SK-N-SH treated with all-trans-retinoic acid at 6 μM for 48 hours (cell line): ENCODE measurements around the gene SLC13A5.

ENCODE experiments used
- ATAC-seq: fragments of 200-7000 bp; cut with Tn5 transposase; 3 replicates; pipeline ENCODE4 v1.9.1; 2020; ENCODE audit warnings: mild to moderate bottlenecking, moderate library complexity
- ARNTL ChIP-seq: fragments of 450-650 bp; formaldehyde crosslinking; IDR thresholded peaks from 2 replicates; pipeline ENCODE4 v1.5.0; 2020; ENCODE audit warnings: low read depth, mild to moderate bottlenecking, moderate library complexity, borderline replicate concordance
- BACH2 ChIP-seq: fragments of 250-450 bp; sonication (Bioruptor Pico); IDR thresholded peaks from 2 replicates; pipeline ENCODE4 v1.9.0; 2021; ENCODE audit warnings: mild to moderate bottlenecking, borderline replicate concordance
- CREB5 ChIP-seq: fragments of 250-450 bp; sonication (Bioruptor Pico); IDR thresholded peaks from 2 replicates; pipeline ENCODE4 v1.5.1; 2020; ENCODE audit warnings: low read depth, mild to moderate bottlenecking, moderate library complexity
- CSDC2 ChIP-seq: fragments of 250-450 bp; sonication (Bioruptor Pico); IDR thresholded peaks from 2 replicates; pipeline ENCODE4 v1.5.0; 2020; ENCODE audit warnings: mild to moderate bottlenecking, moderate library complexity
- ESRRG ChIP-seq: fragments of 250-450 bp; sonication (Bioruptor Pico); IDR thresholded peaks from 2 replicates; pipeline ENCODE4 v1.6.1; 2021; ENCODE audit warnings: mild to moderate bottlenecking
- GLIS3 ChIP-seq: fragments of 250-450 bp; sonication (Bioruptor Pico); IDR thresholded peaks from 2 replicates; pipeline ENCODE4 v1.5.0; 2020; ENCODE audit warnings: mild to moderate bottlenecking, moderate library complexity
- OSR1 ChIP-seq: fragments of 250-450 bp; sonication (Bioruptor Pico); IDR thresholded peaks from 2 replicates; pipeline ENCODE4 v1.8.0; 2022; ENCODE audit warnings: moderate library complexity, mild to moderate bottlenecking, inconsistent platforms
- PATZ1 ChIP-seq: fragments of 250-450 bp; sonication (Bioruptor Pico); IDR thresholded peaks from 2 replicates; pipeline ENCODE4 v1.8.0; 2020; ENCODE audit warnings: mild to moderate bottlenecking, moderate library complexity, borderline replicate concordance
- POU6F1 ChIP-seq: fragments of 250-450 bp; sonication (Bioruptor Pico); IDR thresholded peaks from 2 replicates; pipeline ENCODE4 v1.8.0; 2021; ENCODE audit warnings: low read depth, mild to moderate bottlenecking, moderate library complexity, borderline replicate concordance
- PPARA ChIP-seq: fragments of 250-450 bp; sonication (Bioruptor Pico); IDR thresholded peaks from 2 replicates; pipeline ENCODE4 v1.5.0; 2020; ENCODE audit warnings: mild to moderate bottlenecking, borderline replicate concordance
- RARB ChIP-seq: fragments of 250-450 bp; sonication (Bioruptor Pico); IDR thresholded peaks from 2 replicates; pipeline ENCODE4 v1.8.0; 2021; ENCODE audit warnings: mild to moderate bottlenecking, moderate library complexity
- SNAI2 ChIP-seq: fragments of 250-450 bp; sonication (Bioruptor Pico); IDR thresholded peaks from 2 replicates; pipeline ENCODE4 v1.5.0; 2020; ENCODE audit warnings: mild to moderate bottlenecking, moderate library complexity
- TCF4 ChIP-seq: fragments of 250-450 bp; sonication (Bioruptor Pico); IDR thresholded peaks from 2 replicates; pipeline ENCODE4 v1.8.0; 2021; ENCODE audit warnings: mild to moderate bottlenecking, moderate library complexity, borderline replicate concordance
- TOX ChIP-seq: fragments of 250-450 bp; sonication (Bioruptor Pico); IDR thresholded peaks from 2 replicates; pipeline ENCODE4 v1.8.0; 2021; ENCODE audit warnings: mild to moderate bottlenecking, moderate library complexity, borderline replicate concordance
- ZC3H10 ChIP-seq: fragments of 250-450 bp; sonication (Bioruptor Pico); IDR thresholded peaks from 2 replicates; pipeline ENCODE4 v1.5.1; 2021; ENCODE audit warnings: mild to moderate bottlenecking, moderate library complexity
- ZFP3 ChIP-seq: fragments of 250-450 bp; sonication (Bioruptor Pico); IDR thresholded peaks from 2 replicates; pipeline ENCODE4 v1.5.0; 2020; ENCODE audit warnings: mild to moderate bottlenecking, moderate library complexity
- ZFP30 ChIP-seq: fragments of 450-650 bp; formaldehyde crosslinking; IDR thresholded peaks from 2 replicates; pipeline ENCODE4 v1.5.0; 2022; ENCODE audit warnings: mild to moderate bottlenecking, moderate library complexity
- ZNF565 ChIP-seq: fragments of 450-650 bp; formaldehyde crosslinking; conservative IDR thresholded peaks from 2 replicates; pipeline ENCODE4 v1.5.0; 2020; ENCODE audit warnings: low read depth, mild to moderate bottlenecking, moderate library complexity
- ZNF70 ChIP-seq: fragments of 450-650 bp; formaldehyde crosslinking; IDR thresholded peaks from 2 replicates; pipeline ENCODE4 v1.5.0; 2020; ENCODE audit warnings: mild to moderate bottlenecking, moderate library complexity
- ZNF8 ChIP-seq: fragments of 450-650 bp; formaldehyde crosslinking; IDR thresholded peaks from 2 replicates; pipeline ENCODE4 v1.5.0; 2020; ENCODE audit warnings: mild to moderate bottlenecking, moderate library complexity
- TF ChIP-seq, protein P1 (sequence below): fragments of 250-450 bp; sonication (Bioruptor Pico); IDR thresholded peaks from 2 replicates; pipeline ENCODE4 v1.5.0; 2020; ENCODE audit warnings: mild to moderate bottlenecking, moderate library complexity

Gene SLC13A5

GRCh38 chr17:6713130-6713917 is at the start of gene SLC13A5:
SLC13A5 (minus strand) TSS chr17:6713369; CDS start chr17:6713333, 36 bp downstream.
- ATAC-seq: peak; percentile 83
- TF ChIP-seq ZNF565 (CRISPR knock-in tag) (no peak), PATZ1 (CRISPR knock-in tag) (no peak), TCF4 (CRISPR knock-in tag) (no peak), OSR1 (no peak), ZC3H10 (no peak), GLIS3 (CRISPR knock-in tag) (no peak), CREB5 (CRISPR knock-in tag) (no peak), SNAI2 (CRISPR knock-in tag) (no peak), ZNF70 (CRISPR knock-in tag) (no peak), PPARA (CRISPR knock-in tag) (no peak), ZFP30 (CRISPR knock-in tag) (no peak), POU6F1 (CRISPR knock-in tag) (no peak), ARNTL (CRISPR knock-in tag) (no peak), ZFP3 (CRISPR knock-in tag) (no peak), TOX (no peak), CSDC2 (CRISPR knock-in tag) (no peak), ZNF8 (CRISPR knock-in tag) (no peak), ESRRG (CRISPR knock-in tag) (no peak)
- TF ChIP-seq, protein P1, sequence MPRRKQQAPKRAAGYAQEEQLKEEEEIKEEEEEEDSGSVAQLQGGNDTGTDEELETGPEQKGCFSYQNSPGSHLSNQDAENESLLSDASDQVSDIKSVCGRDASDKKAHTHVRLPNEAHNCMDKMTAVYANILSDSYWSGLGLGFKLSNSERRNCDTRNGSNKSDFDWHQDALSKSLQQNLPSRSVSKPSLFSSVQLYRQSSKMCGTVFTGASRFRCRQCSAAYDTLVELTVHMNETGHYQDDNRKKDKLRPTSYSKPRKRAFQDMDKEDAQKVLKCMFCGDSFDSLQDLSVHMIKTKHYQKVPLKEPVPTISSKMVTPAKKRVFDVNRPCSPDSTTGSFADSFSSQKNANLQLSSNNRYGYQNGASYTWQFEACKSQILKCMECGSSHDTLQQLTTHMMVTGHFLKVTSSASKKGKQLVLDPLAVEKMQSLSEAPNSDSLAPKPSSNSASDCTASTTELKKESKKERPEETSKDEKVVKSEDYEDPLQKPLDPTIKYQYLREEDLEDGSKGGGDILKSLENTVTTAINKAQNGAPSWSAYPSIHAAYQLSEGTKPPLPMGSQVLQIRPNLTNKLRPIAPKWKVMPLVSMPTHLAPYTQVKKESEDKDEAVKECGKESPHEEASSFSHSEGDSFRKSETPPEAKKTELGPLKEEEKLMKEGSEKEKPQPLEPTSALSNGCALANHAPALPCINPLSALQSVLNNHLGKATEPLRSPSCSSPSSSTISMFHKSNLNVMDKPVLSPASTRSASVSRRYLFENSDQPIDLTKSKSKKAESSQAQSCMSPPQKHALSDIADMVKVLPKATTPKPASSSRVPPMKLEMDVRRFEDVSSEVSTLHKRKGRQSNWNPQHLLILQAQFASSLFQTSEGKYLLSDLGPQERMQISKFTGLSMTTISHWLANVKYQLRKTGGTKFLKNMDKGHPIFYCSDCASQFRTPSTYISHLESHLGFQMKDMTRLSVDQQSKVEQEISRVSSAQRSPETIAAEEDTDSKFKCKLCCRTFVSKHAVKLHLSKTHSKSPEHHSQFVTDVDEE (CRISPR knock-in tag): no peak

DNA sequence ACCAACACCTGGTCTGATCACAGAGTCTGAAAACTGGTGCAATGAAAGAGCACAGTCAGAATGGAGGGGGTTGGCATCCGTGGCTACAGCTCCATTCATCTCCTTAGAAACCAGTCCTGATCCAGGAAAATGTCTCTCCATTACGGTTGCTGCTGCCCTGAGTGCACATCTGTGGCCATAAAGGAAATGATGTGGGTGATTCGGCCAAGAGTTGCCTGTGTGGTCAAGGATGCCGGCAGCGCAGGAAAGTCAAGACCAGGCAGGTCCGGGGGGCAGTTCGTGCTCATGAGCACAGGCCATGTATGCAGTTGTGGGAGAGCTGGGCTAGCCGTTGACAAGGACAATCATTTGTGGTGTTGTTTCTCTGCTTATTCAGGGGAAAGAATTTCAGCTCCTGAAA is 48.6 kb upstream of the SLC13A5 start:
- ATAC-seq: no peak
- no peak for TF ChIP-seq TOX
- TF ChIP-seq CSDC2 (CRISPR knock-in tag): no peak
- TF ChIP-seq, all 23 proteins: peak for 0

GRCh38 chr17:6757747-6758146 is 44.6 kb upstream of the SLC13A5 start:
- ATAC-seq: no peak
- TF ChIP-seq ZNF70 (CRISPR knock-in tag) (no peak), PPARA (CRISPR knock-in tag) (no peak), TCF4 (CRISPR knock-in tag) (no peak), ARNTL (CRISPR knock-in tag) (no peak), POU6F1 (CRISPR knock-in tag) (no peak), RARB (CRISPR knock-in tag) (no peak), BACH2 (CRISPR knock-in tag) (no peak), CSDC2 (CRISPR knock-in tag) (no peak), PATZ1 (CRISPR knock-in tag) (no peak), OSR1 (no peak)
- TF ChIP-seq, protein P1 (CRISPR knock-in tag): no peak
